GM18508 (cell line): Measurements from ENCODE around the gene KCNK1.

Experiments used
- ATAC-seq: cut with Tn5 transposase; IDR thresholded peaks from one replicate; pipeline ENCODE4 v1.9.1; 2021; ENCODE audit warnings: moderate number of reproducible peaks; ENCODE audit not compliant: insufficient read depth, unreplicated experiment

The KCNK1 gene

DNA sequence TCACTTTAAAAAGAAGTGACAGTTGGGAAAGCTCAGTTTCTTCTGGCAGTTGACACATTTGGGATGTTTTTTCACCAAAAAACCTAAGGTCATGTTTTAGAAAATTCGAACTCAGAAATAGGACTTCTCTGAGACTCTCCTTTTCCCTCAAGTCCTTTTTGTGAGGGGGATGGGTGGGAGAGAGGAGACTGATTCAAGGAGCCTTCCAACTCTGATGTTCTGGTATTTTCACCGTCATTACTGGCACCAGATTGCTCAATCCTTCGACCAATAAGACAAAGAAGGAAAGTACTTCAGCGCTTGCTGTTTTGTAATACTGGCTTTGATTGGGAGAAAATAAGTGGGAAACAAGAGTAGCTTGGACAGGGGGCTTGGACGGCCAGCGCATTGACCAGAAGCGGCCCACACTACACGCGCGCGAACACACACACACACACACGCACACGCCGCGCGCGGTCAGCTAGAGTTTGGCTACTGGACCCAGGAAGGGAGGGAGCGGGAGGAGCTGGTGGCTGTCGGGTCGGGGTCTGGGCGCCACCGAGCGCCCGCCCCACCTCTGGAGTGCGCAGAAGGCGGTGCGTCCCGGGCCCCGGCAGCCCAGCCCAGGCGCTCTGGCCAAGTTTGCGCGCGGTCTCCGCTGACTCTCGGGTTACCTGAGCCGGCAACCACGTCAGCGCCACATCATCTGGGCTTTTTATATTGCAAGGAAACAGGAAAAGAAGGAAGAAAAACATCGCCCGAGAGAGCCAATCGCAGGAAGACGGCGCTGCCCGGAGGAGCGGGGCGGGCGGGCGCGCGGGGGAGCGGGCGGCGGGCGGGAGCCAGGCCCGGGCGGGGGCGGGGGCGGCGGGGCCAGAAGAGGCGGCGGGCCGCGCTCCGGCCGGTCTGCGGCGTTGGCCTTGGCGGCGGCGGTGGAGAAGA, at the start of gene KCNK1:
KCNK1 (plus strand) TSS at position 855 of the 921 bp plus-strand sequence; CDS start at position 921, 66 bp downstream.
- no peak for ATAC-seq

DNA sequence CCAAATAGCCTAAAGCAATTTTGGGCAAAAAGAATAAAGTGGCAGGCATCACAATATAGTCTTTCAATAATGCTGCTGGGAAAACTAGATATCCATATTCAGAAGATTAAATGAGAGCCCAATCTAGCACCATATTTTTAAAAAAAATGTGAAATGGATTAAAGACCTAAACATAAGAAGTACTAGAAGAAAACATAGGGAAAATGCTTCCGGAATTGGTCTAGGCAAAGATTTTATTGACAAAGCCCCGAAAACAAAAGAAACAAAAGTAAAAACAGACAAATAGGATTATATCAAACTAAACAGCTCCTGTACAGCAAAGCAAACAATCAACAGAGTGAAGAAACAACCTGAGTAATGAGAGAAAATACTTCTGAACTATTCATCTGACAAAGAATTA, 48.6 kb upstream of the KCNK1 start:
- no peak for ATAC-seq

DNA sequence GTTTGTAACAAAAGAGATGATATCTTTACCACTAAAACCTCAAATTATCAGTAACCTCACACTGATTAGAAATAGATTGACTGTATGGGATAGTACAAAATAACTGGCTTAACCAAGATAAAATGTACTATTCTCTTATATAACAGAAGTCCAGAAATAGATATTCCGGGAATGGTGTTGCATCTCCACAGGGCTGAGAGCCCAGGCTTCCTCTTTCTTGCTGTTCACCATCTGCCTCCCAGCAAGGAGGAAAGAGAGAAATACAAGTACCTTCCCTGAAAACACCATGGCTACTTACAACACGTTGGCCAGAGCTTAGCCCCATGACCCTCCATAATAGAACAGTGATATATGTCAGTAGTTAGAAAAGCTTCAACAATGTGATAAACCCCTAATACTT, 47.0 kb upstream of the KCNK1 start:
- ATAC-seq: no peak

DNA sequence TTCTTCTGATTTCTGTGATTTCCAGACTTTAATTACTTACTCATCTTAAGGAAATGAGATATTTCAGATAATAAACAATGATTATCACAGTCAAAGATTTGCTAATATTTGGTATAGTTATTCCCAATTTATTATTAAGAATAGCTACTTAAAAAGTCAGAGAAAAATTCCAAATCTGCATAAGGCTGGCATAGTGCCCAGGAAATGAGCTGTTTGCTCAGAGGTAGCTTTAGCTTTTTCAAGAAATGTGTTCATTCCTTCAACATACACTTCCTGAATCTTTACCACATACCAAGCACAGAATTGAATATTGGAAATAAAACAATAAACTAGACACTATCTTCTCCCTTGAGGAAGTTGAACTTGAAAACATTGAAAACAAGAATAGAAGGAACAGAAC, 44.3 kb upstream of the KCNK1 start:
- ATAC-seq: no peak

DNA sequence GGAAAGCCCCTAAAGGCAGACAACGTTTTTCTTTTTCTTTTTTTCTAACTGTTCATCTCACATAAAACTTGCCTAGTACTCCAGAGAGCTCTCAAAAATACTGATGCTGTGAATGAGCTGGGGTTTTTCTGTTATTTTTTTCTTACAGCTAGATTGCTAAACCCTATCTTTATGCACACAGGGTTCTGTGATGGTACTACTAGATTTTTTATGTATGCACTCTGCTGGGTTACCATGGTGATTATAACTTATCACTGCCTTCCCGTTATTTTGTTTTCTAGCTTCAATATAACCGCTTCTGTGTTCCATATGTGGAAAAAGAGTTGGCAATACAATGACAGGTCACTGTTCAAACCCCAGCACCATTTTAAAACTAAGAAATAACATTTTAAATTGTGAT, 43.7 kb upstream of the KCNK1 start:
- ATAC-seq: no peak

DNA sequence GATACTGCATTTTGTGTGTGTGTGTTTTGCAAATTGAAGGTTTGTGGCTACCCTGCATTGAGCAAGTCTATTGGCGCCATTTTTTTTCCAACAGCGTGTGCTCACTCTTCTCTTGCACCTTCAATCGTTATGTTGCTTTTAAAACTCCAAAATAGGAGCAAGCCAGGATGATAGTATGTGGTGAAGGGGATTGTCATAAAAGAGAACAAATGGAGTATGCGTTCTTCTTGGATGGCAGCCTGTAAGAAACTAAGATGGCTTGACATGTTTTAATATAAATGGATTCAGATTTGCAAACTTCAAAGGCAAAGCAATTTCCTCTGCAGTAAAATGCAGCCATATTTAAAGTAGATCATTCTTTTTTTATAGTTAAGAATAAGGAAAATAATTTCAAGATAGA, 43.2 kb upstream of the KCNK1 start:
- no peak for ATAC-seq

- no peak for ATAC-seq
Observed at GRCh38 chr1:233572896-233573295, 41.0 kb upstream of the KCNK1 start.

DNA sequence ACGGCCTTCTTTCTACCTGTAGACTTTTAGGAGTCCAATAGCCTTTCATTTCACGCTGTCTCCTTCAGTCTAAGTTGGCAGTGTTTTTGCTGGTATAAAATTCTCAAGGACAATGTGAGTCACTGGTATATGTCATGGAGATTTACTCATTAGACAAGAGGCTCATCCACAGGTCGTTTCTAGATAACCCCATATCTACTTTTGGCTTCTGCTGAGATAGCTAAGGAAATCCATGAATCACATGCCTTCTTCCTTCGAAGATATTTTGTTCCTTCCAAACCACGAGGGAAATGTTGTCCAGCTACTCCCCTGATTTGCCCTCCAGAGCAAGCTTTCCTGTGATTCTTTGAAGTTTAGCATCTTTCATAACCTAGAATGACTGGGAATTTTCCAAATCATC, 38.5 kb upstream of the KCNK1 start:
- ATAC-seq: no peak

DNA sequence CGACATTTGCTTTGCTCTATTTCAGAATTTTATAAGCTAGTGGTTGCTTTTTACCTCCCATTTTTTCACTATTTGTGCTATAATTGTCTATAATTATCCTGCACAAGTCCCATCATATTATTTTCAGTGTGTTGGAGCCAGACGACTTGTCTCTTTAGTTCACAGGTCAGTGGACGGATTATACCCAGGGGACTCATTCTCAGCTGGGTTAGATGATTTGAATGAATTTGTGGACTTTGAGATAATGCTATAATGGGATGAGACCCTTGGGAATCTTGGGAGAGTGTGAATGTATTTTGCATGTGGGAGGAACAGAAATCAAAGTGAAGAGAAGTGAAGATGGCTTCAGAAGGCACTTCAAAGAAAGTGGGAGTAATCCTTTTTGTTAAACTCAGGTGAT, 31.5 kb upstream of the KCNK1 start:
- ATAC-seq: no peak

- no peak for ATAC-seq
Observed at GRCh38 chr1:233584376-233584775, 29.5 kb upstream of the KCNK1 start.

- no peak for ATAC-seq
Observed at GRCh38 chr1:233584931-233585330, 29.0 kb upstream of the KCNK1 start.

DNA sequence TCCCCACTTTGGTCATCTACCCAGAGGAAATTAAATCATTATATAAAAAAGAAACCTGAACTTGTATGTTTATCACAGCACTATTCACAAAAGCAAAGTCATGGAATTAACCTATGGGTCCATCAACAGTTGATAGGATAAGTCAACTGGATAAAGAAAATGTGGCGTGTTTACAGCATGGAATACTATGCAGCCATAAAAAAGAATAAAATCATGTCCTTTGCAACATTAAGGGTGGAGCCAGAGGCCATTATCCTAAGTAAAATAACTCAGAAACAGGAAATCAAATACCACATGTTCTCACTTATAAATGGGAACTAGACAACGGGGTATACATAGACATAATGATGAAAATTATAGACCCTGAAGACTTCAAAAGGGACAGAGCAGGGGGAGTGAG, 27.6 kb upstream of the KCNK1 start:
- ATAC-seq: no peak

DNA sequence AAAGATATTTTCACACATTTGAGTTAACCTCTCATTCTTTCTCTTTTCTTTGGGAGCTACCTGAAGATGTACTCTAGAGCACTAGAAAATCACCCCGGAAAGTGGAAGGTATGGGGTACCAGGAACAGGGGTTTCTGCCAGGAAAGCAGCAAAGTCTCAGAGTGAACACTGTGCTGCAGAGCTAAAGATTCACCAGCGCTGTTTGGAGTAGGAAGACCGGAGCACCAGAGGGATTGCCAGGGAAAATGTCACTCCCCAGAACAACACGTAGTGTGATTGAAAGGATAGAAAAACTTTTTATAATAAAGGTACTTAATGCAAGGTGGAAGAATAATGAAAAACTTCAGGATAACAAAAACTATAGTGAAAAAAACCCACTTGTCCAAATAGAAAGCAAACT, 26.7 kb upstream of the KCNK1 start:
- ATAC-seq: no peak

DNA sequence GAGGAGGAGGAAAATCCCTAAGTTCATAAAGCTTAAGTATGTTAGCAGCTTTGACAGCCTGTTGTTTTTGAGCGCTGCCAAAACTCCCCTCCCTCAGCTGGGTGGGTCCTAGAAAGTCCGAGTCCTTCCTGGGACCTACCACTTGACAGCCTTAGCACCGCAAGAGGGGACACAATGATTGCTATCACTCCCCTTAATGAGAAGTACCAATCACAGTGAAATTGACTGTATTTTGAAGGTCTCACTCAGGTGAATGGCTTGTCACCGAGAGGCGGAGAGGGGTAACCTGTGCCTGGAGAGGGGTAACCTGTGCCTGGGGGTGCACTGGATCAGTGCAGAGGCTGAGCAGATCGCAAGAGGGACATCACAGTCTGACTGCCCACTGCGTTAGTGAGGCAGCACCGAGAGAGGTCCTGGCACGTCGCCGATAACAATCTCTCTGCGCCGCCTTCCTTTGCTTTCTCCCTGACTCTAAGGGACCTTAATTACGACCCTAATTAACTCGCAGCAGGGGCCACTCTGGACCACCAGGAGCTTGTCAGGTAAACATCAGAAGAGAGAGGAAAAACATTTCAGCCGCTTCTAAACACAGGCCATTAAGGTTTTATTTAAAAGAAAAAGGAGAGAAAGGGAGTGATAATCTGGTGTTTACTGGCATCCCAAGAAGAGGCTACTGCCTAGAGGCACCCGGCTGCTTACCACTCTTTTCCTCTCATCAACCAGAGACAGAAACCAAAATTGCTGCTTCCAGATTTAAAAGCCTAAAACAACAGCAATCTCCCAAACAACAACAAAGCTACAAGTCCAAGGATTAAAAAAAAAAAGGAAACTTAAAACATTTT, 25.7 kb upstream of the KCNK1 start:
- no peak for ATAC-seq

GRCh38 chr1:233597489-233597901, 16.4 kb upstream of the KCNK1 start:
- no peak for ATAC-seq

GRCh38 chr1:233598891-233599541, 14.9 kb upstream of the KCNK1 start:
- ATAC-seq: peak; percentile 70

- peak; percentile 28 for ATAC-seq
Observed at GRCh38 chr1:233599542-233600073, 14.3 kb upstream of the KCNK1 start.

DNA sequence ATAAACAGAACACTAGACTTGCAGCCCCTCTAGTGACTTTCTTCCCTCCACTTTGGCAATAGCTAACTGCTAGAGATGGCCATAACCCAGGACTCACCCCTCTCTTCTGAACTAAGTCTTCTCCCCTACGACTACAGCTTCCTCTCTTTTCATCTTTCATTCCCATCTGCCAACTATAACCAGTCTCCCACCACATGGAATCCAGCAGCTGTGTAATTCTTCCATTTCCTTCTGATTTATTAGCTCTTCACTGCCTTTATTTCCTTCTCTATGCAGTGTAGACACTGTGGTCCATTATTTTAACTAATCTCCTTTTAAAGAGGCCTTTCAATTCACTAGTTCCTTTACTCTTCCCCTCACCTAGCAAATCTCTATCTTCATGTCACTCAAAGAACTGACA, 13.4 kb upstream of the KCNK1 start:
- no peak for ATAC-seq

DNA sequence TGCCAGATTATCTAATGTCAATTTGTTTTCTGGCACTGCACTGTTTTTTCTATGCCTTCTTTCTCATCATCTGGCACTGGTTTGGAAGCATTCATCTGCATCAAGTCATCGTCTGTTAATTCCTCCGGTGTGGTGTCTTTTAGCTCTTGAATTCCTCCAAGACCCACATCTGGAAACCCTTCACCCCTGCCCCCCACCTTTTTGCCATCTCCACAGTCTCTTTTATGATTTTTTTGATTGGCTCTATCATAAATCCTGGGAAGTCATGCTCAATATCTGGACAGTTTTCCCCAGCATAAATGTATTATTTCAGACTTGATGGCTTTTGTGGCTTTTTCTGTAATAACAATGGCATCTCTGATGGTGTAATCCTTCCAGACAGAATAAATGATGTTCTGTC, 10.4 kb upstream of the KCNK1 start:
- no peak for ATAC-seq

DNA sequence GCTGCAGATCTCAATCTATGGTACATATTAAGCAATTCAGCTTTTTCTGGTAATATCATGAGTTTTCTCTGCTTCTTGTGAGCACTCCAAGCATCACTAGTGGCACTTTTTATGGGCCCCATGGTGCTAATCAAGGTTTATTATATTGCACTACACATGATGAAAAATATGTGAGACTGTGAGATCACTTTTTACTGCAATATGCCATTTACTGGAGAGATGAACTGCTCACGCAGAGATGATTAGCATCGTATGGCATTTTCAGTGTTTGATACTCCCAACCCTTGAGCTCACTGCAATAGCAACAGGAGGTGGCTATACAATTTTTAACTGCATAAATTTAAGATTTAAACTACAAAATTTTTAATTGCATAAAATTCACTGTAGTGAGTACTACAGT, 8.7 kb upstream of the KCNK1 start:
- no peak for ATAC-seq

GRCh38 chr1:233606813-233607212, 7.1 kb upstream of the KCNK1 start:
- no peak for ATAC-seq
